GM12878 (cell line): ENCODE measurements around the gene LCN9. TPM values are rescaled to one million over a fixed set of nuclear protein-coding genes. Genes with fewer than 3 reads are reported as not detected.

Experiments
- ATAC-seq: fragments of 200-7000 bp; cut with Tn5 transposase; 3 replicates; pipeline ENCODE4 v1.9.1; 2020; ENCODE audit warnings: mild to moderate bottlenecking, moderate library complexity
- BruUV-seq: library from RNA; stranded (reverse); fragments of 400-500 nt; replicated peaks from 2 replicates; lab custom pipeline; 2021; lab: Mats Ljungman, UMichigan
- CTCF ChIA-PET: fragments of 300-600 bp; sonication (Branson Sonifier 250); formaldehyde crosslinking; extraction: SDS; loops from one replicate; lab custom pipeline; 2021; ENCODE audit warnings: inconsistent platforms; lab: Yijun Ruan, JAX
- POLR2A ChIA-PET: fragments of 350-600 bp; formaldehyde crosslinking; extraction: SDS; loops from one replicate; lab custom pipeline; 2021; ENCODE audit warnings: inconsistent platforms; lab: Charles Lee
- RAD21 ChIA-PET: fragments of 300-600 bp; sonication (Branson Sonifier 250); formaldehyde crosslinking; loops from one replicate; lab custom pipeline; 2023; ENCODE audit warnings: antibody characterized with exemption; ENCODE audit not compliant: unreplicated experiment; lab: Charles Lee
- SMC1A ChIA-PET: fragments of 300-600 bp; sonication (Branson Sonifier 250); formaldehyde crosslinking; loops from one replicate; lab custom pipeline; 2023; ENCODE audit not compliant: unreplicated experiment, uncharacterized antibody; lab: Charles Lee
- DNase-seq: peaks from one replicate; pipeline ENCODE4 v3.0.0-alpha.2; 2011; ENCODE audit warnings: low read depth, low spot score
- FAIRE-seq: peaks from 3 replicates; lab custom pipeline; 2011; peaks lifted over from hg19 to GRCh38; lab: Jason Lieb, UNC
- H2AFZ ChIP-seq: 2 replicates; pipeline ENCODE4 v1.6.0; 2011; ENCODE audit warnings: low read depth, low read length, control low read depth; ENCODE audit not compliant: control insufficient read depth
- H3K27ac ChIP-seq: 2 replicates; pipeline ENCODE4 v1.5.1; 2011; ENCODE audit warnings: control low read depth; ENCODE audit not compliant: control insufficient read depth, insufficient read depth
- H3K27me3 ChIP-seq, 2 experiments: replicated peaks in 1 of 2; 2 replicates each; pipeline versions ENCODE4 v1.6.0 to v1.6.1; 2011; ENCODE audit warnings: low read length in 1 of 2; ENCODE audit not compliant: control insufficient read depth in 2 of 2, insufficient read depth in 2 of 2
- H3K36me3 ChIP-seq, 2 experiments: 2 replicates each; pipeline ENCODE4 v1.5.1; 2011; ENCODE audit warnings: low read length in 1 of 2; ENCODE audit not compliant: control insufficient read depth in 2 of 2, insufficient read depth in 2 of 2
- H3K4me1 ChIP-seq: 2 replicates; pipeline ENCODE4 v1.6.1; 2011; ENCODE audit warnings: mild to moderate bottlenecking, low read length, moderate library complexity, mixed read lengths; ENCODE audit not compliant: control insufficient read depth, insufficient read depth
- H3K4me2 ChIP-seq: 2 replicates; pipeline ENCODE4 v1.6.0; 2011; ENCODE audit warnings: control low read depth; ENCODE audit not compliant: control insufficient read depth, insufficient read depth
- H3K4me3 ChIP-seq: fragments of 200-600 bp; sonication (generic); 2 replicates; pipeline ENCODE4 v1.5.1; 2016
- H3K79me2 ChIP-seq: 2 replicates; pipeline ENCODE4 v1.6.0; 2011; ENCODE audit warnings: low read length; ENCODE audit not compliant: control insufficient read depth, insufficient read depth
- H3K9ac ChIP-seq: 2 replicates; pipeline ENCODE4 v1.8.0; 2011; ENCODE audit warnings: low read length, control low read depth, mixed read lengths; ENCODE audit not compliant: control insufficient read depth, insufficient read depth
- H3K9me3 ChIP-seq: replicated peaks from 3 replicates; pipeline ENCODE4 v1.5.1; 2011; ENCODE audit warnings: mild to moderate bottlenecking, low read length; ENCODE audit not compliant: control insufficient read depth, insufficient read depth
- H4K20me1 ChIP-seq: 2 replicates; pipeline ENCODE4 v1.6.0; 2011; ENCODE audit not compliant: control insufficient read depth, insufficient read depth
- CBX3 ChIP-seq: fragments of 200-600 bp; sonication (generic); IDR thresholded peaks from 2 replicates; pipeline ENCODE4 v1.6.1; 2016; ENCODE audit warnings: low read depth, borderline replicate concordance
- ETV6 ChIP-seq, 2 experiments: fragments of 450-650 bp in 1 of 2; IDR thresholded peaks in 1 of 2; conservative IDR thresholded peaks in 1 of 2; 2 replicates each; pipeline ENCODE4 v1.6.1; 2014; ENCODE audit warnings: antibody characterized with exemption in 1 of 2, borderline replicate concordance in 1 of 2, low read depth in 1 of 2, mild to moderate bottlenecking in 1 of 2, moderate library complexity in 1 of 2
- FOS ChIP-seq: IDR thresholded peaks from 3 replicates; pipeline ENCODE4 v1.6.1; 2011; ENCODE audit warnings: borderline replicate concordance; ENCODE audit not compliant: insufficient read length; ENCODE audit errors: extremely low read depth
- GATAD2B ChIP-seq: fragments of 450-650 bp; conservative IDR thresholded peaks from 2 replicates; pipeline ENCODE4 v1.6.1; 2017; ENCODE audit warnings: low read depth, mild to moderate bottlenecking, moderate library complexity
- MTA3 ChIP-seq: IDR thresholded peaks from 2 replicates; pipeline ENCODE4 v1.6.1; 2012; ENCODE audit warnings: low read length, inconsistent platforms, borderline replicate concordance
- NFXL1 ChIP-seq: fragments of 450-650 bp; IDR thresholded peaks from 2 replicates; pipeline ENCODE4 v1.6.1; 2017; ENCODE audit warnings: antibody characterized with exemption, mild to moderate bottlenecking, borderline replicate concordance
- NFYB ChIP-seq: IDR thresholded peaks from 2 replicates; pipeline ENCODE4 v1.6.1; 2011; ENCODE audit warnings: low read depth, mild to moderate bottlenecking, low read length, improper control_type of control experiment, moderate library complexity; ENCODE audit not compliant: insufficient read depth
- POLR2AphosphoS2 ChIP-seq: IDR thresholded peaks from 2 replicates; pipeline ENCODE4 v1.6.1; 2011; ENCODE audit warnings: low read depth, mild to moderate bottlenecking, low read length, improper control_type of control experiment, moderate library complexity
- POU2F2 ChIP-seq: IDR thresholded peaks from 3 replicates; pipeline ENCODE4 v1.6.1; 2011; ENCODE audit warnings: low read depth, mild to moderate bottlenecking, low read length, borderline replicate concordance
- SMAD1 ChIP-seq: fragments of 450-650 bp; IDR thresholded peaks from 2 replicates; pipeline ENCODE4 v1.6.1; 2018; ENCODE audit warnings: mild to moderate bottlenecking, low read depth; ENCODE audit not compliant: partially characterized antibody
- SREBF1 ChIP-seq: IDR thresholded peaks from 2 replicates; pipeline ENCODE4 v1.6.1; 2012; ENCODE audit warnings: mild to moderate bottlenecking, low read length
- SUZ12 ChIP-seq: fragments of 200-600 bp; sonication (generic); IDR thresholded peaks from one replicate; pipeline ENCODE4 v1.6.1; 2018; ENCODE audit warnings: antibody characterized with exemption, mild to moderate bottlenecking; ENCODE audit not compliant: unreplicated experiment
- ZNF24 ChIP-seq: fragments of 450-650 bp; IDR thresholded peaks from 2 replicates; pipeline ENCODE4 v1.6.1; 2017; ENCODE audit warnings: antibody characterized with exemption, mild to moderate bottlenecking
- WGBS: methylation state at CpG from one replicate; pipeline ENCODE4 v1.1.6; 2016; ENCODE audit warnings: low lambda C conversion rate; ENCODE audit not compliant: insufficient replicate concordance, insufficient coverage; ENCODE audit errors: missing lambda C conversion rate; 5-methylcytosine and 5-hydroxymethylcytosine counted together
- in situ Hi-C: fragments of 300-500 bp; cut with MboI; formaldehyde crosslinking; loops from 9 replicates; pipeline ENCODE4 v1.14.3; 2018; ENCODE audit warnings: mixed read lengths
- intact Hi-C: fragments of 100-400 bp; cut with micrococcal nuclease; formaldehyde crosslinking; loops from one replicate; pipeline ENCODE4 v1.14.2; 2022; ENCODE audit not compliant: unreplicated experiment
- polyA plus RNA-seq, 11 experiments: library from polyadenylated mRNA; depleted of rRNA in 4 of 11; unstranded in 6 of 11; stranded (reverse) in 5 of 11; fragments of >200 nt; fragmentation: Nextera tagmentation in 4 of 11; fragmentation: Illumina TruSeq in 1 of 11; extraction: Ambion mirVana in 4 of 11; extraction: Trizol in 1 of 11; gene quantifications; 1 replicate in 1 of 11; 2 replicates in 10 of 11; pipeline versions ENCODE4 v1.2.1 to v1.2.3, GENCODE V29; 2011 to 2016; ENCODE audit warnings: inconsistent platforms in 2 of 11, missing spikeins in 2 of 11, low read depth in 1 of 11
- total RNA-seq, 4 experiments: library from RNA; depleted of rRNA in 3 of 4; stranded (reverse); fragments of >200 nt in 3 of 4; fragmentation: Illumina TruSeq in 1 of 4; extraction: Trizol in 1 of 4; gene quantifications; 2 replicates each; pipeline versions ENCODE4 v1.2.1 to v1.2.3, GENCODE V29; 2013 to 2021
- TF ChIP-seq, protein P1 (sequence below): IDR thresholded peaks from 2 replicates; pipeline ENCODE4 v1.6.1; 2011; ENCODE audit warnings: borderline replicate concordance, low read depth, mild to moderate bottlenecking, moderate library complexity, low read length; ENCODE audit not compliant: insufficient read depth, poor library complexity, severe bottlenecking
- TF ChIP-seq, protein P2 (sequence below): fragments of 450-650 bp; formaldehyde crosslinking; IDR thresholded peaks from 2 replicates; pipeline ENCODE4 v1.5.0; 2022; ENCODE audit warnings: mild to moderate bottlenecking, missing genetic modification characterization
- TF ChIP-seq, protein P3 (sequence below), 3 experiments: IDR thresholded peaks in 2 of 3; conservative IDR thresholded peaks in 1 of 3; 2 replicates each; pipeline ENCODE4 v1.5.1; 2011; ENCODE audit warnings: low read depth in 3 of 3, low read length in 3 of 3, mild to moderate bottlenecking in 3 of 3, control low read depth in 2 of 3, moderate library complexity in 2 of 3, inconsistent platforms in 1 of 3, mixed read lengths in 1 of 3; ENCODE audit not compliant: control insufficient read depth in 2 of 3, insufficient read depth in 1 of 3; ENCODE audit errors: extremely low read depth in 1 of 3
- TF ChIP-seq, protein P4 (sequence below): IDR thresholded peaks from 2 replicates; pipeline ENCODE4 v1.6.1; 2012; ENCODE audit warnings: low read depth, low read length, improper control_type of control experiment

The LCN9 gene
- total and polyA plus RNA-seq, 10 of the 15 experiments (the other 5 are each of a cell fraction or from before 2014, with no cell fraction given), result not detected

DNA sequence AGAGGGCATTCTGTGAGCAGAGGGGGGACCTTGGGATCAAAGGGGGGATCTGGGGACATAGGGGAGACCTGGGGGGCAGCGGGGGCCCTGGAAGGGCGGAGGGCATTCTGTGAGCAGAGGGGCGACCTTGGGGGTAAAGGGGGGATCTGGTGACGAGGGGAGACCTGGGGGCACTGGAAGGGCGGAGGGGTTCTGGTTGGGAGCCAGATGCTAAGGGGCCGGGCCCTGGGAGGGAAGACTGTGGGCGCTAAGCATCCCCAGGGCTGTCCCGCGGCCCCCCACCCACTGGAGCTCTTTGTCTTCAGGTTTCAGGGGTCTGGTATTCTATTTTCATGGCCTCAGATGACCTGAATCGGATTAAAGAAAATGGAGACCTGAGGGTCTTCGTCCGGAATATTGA, 748 bp downstream of the LCN9 start:
- Histone ChIP-seq H2AFZ (no peak overlapping the region), H3K9ac (no peak overlapping the region), H3K27ac (no peak overlapping the region), H3K9me3 (no peaks in the 10 kb centered on the region), H3K4me1 (no peaks in the 10 kb centered on the region), H4K20me1 (no peaks in the 10 kb centered on the region), H3K79me2 (no peaks in the 10 kb centered on the region), H3K4me3 (no peak overlapping the region), H3K36me3 (no peaks in the 10 kb centered on the region), H3K27me3 (no peaks in the 10 kb centered on the region), H3K4me2 (no peak overlapping the region)
- SMC1A ChIA-PET, result no interaction called here
- POLR2A ChIA-PET, result no interaction called here
- CTCF ChIA-PET, result no interaction called here
- ATAC-seq, result no peak
- in situ Hi-C loops, result no loop called here
- BruUV-seq, result no TSS peak
- 25% methylated on average over 6 of the region's 12 CpGs for WGBS
- intact Hi-C loops, result no loop called here
- RAD21 ChIA-PET, result no interaction called here
- no peak for FAIRE-seq
- DNase-seq, result no peak
- TF ChIP-seq, protein P1, sequence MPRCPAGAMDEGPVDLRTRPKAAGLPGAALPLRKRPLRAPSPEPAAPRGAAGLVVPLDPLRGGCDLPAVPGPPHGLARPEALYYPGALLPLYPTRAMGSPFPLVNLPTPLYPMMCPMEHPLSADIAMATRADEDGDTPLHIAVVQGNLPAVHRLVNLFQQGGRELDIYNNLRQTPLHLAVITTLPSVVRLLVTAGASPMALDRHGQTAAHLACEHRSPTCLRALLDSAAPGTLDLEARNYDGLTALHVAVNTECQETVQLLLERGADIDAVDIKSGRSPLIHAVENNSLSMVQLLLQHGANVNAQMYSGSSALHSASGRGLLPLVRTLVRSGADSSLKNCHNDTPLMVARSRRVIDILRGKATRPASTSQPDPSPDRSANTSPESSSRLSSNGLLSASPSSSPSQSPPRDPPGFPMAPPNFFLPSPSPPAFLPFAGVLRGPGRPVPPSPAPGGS, result no peak
- TF ChIP-seq ZNF24, result no peak
- no peak for TF ChIP-seq SMAD1
- TF ChIP-seq CBX3, result no peak
- no peak for TF ChIP-seq SREBF1
- TF ChIP-seq, protein P2, sequence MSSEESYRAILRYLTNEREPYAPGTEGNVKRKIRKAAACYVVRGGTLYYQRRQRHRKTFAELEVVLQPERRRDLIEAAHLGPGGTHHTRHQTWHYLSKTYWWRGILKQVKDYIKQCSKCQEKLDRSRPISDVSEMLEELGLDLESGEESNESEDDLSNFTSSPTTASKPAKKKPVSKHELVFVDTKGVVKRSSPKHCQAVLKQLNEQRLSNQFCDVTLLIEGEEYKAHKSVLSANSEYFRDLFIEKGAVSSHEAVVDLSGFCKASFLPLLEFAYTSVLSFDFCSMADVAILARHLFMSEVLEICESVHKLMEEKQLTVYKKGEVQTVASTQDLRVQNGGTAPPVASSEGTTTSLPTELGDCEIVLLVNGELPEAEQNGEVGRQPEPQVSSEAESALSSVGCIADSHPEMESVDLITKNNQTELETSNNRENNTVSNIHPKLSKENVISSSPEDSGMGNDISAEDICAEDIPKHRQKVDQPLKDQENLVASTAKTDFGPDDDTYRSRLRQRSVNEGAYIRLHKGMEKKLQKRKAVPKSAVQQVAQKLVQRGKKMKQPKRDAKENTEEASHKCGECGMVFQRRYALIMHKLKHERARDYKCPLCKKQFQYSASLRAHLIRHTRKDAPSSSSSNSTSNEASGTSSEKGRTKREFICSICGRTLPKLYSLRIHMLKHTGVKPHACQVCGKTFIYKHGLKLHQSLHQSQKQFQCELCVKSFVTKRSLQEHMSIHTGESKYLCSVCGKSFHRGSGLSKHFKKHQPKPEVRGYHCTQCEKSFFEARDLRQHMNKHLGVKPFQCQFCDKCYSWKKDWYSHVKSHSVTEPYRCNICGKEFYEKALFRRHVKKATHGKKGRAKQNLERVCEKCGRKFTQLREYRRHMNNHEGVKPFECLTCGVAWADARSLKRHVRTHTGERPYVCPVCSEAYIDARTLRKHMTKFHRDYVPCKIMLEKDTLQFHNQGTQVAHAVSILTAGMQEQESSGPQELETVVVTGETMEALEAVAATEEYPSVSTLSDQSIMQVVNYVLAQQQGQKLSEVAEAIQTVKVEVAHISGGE, result no peak
- TF ChIP-seq MTA3, result no peak
- TF ChIP-seq, protein P3, sequence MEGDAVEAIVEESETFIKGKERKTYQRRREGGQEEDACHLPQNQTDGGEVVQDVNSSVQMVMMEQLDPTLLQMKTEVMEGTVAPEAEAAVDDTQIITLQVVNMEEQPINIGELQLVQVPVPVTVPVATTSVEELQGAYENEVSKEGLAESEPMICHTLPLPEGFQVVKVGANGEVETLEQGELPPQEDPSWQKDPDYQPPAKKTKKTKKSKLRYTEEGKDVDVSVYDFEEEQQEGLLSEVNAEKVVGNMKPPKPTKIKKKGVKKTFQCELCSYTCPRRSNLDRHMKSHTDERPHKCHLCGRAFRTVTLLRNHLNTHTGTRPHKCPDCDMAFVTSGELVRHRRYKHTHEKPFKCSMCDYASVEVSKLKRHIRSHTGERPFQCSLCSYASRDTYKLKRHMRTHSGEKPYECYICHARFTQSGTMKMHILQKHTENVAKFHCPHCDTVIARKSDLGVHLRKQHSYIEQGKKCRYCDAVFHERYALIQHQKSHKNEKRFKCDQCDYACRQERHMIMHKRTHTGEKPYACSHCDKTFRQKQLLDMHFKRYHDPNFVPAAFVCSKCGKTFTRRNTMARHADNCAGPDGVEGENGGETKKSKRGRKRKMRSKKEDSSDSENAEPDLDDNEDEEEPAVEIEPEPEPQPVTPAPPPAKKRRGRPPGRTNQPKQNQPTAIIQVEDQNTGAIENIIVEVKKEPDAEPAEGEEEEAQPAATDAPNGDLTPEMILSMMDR (IDR thresholded peaks at IDR 0.05 in 2 of 3, conservative IDR thresholded peaks at IDR 0.05 in 1 of 3; ENCODE audit: control insufficient read depth in 2 of 3, extremely low read depth in 1 of 3, insufficient read depth in 1 of 3, low read depth in 3 of 3, low read length in 3 of 3), result no peak
- TF ChIP-seq SUZ12, result no peak
- TF ChIP-seq FOS, result no peak
- TF ChIP-seq, protein P4, sequence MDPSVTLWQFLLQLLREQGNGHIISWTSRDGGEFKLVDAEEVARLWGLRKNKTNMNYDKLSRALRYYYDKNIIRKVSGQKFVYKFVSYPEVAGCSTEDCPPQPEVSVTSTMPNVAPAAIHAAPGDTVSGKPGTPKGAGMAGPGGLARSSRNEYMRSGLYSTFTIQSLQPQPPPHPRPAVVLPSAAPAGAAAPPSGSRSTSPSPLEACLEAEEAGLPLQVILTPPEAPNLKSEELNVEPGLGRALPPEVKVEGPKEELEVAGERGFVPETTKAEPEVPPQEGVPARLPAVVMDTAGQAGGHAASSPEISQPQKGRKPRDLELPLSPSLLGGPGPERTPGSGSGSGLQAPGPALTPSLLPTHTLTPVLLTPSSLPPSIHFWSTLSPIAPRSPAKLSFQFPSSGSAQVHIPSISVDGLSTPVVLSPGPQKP, result no peak
- no peak for TF ChIP-seq POU2F2
- no peak for TF ChIP-seq GATAD2B
- TF ChIP-seq NFYB, result no peak
- TF ChIP-seq ETV6 (conservative IDR thresholded peaks at IDR 0.05 in 1 of 2, IDR thresholded peaks at IDR 0.05 in 1 of 2; ENCODE audit: borderline replicate concordance in 1 of 2, low read depth in 1 of 2), result no peak
- TF ChIP-seq NFXL1, result no peak
- no peak for TF ChIP-seq POLR2AphosphoS2
